Mucosa of descending colon (tissue), 3 donors: ENCODE data around the gene CDC25B. TPM values are rescaled to one million over a fixed set of nuclear protein-coding genes. Genes with fewer than 3 reads are reported as not detected.

Experiments used
- ATAC-seq: fragments of 200-7000 bp; cut with Tn5 transposase; one replicate; pipeline ENCODE4 v1.9.1; 2020; ENCODE audit warnings: mild to moderate bottlenecking, moderate library complexity
- DNase-seq, 3 donors: peaks; one replicate each; pipeline ENCODE4 v3.0.0-alpha.2; 2020
- H3K36me3 ChIP-seq: fragments of 200-600 bp; one replicate; pipeline ENCODE4 v1.8.0; 2021; ENCODE audit warnings: low read depth, mild to moderate bottlenecking
- H3K4me1 ChIP-seq: fragments of 200-600 bp; one replicate; pipeline ENCODE4 v1.8.0; 2021; ENCODE audit warnings: low read depth, mild to moderate bottlenecking
- H3K4me3 ChIP-seq: fragments of 200-600 bp; one replicate; pipeline ENCODE4 v1.8.0; 2021; ENCODE audit warnings: mild to moderate bottlenecking
- H3K9me3 ChIP-seq: fragments of 200-600 bp; one replicate; pipeline ENCODE4 v1.8.0; 2021; ENCODE audit warnings: mild to moderate bottlenecking
- intact Hi-C, 2 donors: fragments of 100-400 bp; cut with DNase I in 1 of 2; cut with micrococcal nuclease in 1 of 2; formaldehyde crosslinking; loops; one replicate each; pipeline versions ENCODE4 v1.11.0 to v1.11.1; 2022; cut with DNase I, micrococcal nuclease
- total RNA-seq, 3 donors: library from RNA; stranded (reverse); fragmentation: NEBNext Ultra II Directional in 2 of 3; extraction: Animal tissue kit (Norgen Biotek cat#: 25700) in 2 of 3; gene quantifications; one replicate each; pipeline versions ENCODE4 v1.2.1 to v1.2.4, GENCODE V29; 2021 to 2023
- TF ChIP-seq, protein P1 (sequence below): fragments of 200-600 bp; IDR thresholded peaks from one replicate; pipeline ENCODE4 v1.8.0; 2022; ENCODE audit warnings: antibody characterized with exemption, mild to moderate bottlenecking
- donor health status: DM: no; HTN: no; CAD: no; lungs with moderate emphysema.
- donor health status: DM: no; HTN: no; CAD: no.
- donor health status: DM: no; HTN: yes; CAD: no.

CDC25B gene
- total RNA-seq, 3 donors from 2014 or later: 12.2 to 52.0 (median 38.4) TPM

DNA sequence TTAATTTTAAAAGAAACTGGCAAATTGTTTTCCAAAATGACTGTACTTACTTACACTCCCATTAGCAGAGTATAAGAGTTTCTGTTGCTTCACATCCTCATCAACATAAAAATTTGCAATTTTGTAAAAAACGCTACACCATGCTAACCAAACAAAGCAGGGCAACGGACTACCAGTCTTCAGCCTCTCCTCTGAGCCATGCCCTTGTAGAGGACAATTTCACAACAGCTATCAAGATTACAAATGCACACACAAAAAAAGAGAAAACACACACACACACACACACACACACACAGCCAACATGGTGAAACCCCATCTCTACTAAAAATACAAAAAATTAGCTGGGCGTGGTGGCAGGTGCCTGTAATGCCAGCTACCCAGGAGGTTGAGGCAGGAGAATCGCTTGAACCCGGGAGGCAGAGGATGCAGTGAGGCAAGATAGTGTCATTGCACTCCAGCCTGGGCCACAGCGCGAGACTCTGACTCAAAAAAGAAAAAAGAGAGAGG is 24.5 kb upstream of the CDC25B start:
- TF ChIP-seq, protein P1, sequence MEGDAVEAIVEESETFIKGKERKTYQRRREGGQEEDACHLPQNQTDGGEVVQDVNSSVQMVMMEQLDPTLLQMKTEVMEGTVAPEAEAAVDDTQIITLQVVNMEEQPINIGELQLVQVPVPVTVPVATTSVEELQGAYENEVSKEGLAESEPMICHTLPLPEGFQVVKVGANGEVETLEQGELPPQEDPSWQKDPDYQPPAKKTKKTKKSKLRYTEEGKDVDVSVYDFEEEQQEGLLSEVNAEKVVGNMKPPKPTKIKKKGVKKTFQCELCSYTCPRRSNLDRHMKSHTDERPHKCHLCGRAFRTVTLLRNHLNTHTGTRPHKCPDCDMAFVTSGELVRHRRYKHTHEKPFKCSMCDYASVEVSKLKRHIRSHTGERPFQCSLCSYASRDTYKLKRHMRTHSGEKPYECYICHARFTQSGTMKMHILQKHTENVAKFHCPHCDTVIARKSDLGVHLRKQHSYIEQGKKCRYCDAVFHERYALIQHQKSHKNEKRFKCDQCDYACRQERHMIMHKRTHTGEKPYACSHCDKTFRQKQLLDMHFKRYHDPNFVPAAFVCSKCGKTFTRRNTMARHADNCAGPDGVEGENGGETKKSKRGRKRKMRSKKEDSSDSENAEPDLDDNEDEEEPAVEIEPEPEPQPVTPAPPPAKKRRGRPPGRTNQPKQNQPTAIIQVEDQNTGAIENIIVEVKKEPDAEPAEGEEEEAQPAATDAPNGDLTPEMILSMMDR: no peak
- no peak overlapping the region for H3K4me3 ChIP-seq
- DNase-seq: no peak
- intact Hi-C loops: no loop called here
- H3K36me3 ChIP-seq: no peaks in the 10 kb centered on the region
- ATAC-seq: no peak
- H3K4me1 ChIP-seq: peaks cover 10% of the 10 kb centered on the region
- no peaks in the 10 kb centered on the region for H3K9me3 ChIP-seq

DNA sequence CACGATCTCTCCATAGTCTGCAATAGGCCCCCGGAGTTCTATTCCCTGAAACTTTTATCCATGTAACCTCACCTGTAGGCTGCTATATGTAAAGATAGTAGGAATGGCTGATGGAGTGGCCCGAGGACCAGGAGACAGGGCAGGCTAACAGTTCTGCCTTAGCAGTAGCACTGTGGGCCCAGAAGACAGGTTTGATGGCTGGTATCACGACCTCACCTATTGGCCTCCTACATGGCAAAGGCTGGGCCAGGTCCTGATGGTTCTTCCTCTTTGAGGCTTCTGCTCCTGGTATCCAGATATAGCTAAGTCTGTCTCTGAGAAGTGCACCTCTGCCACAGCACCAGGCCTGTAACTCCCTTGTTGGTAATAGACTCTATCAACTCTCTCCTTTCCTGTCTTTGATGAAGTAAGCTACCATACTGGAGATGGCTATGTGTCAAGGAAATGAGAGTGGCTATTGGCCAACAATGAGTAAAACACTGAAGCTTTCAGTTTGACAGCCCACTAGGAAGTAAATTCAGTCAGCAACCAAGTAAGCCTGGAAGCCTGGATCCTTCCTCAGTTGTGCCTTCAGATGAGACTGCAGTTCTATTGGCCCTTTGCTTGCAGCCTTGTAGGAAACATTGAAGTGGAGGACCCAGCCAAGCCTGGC is 20.5 kb upstream of the CDC25B start:
- Histone ChIP-seq H3K36me3 (no peaks in the 10 kb centered on the region), H3K4me3 (no peak overlapping the region), H3K9me3 (no peaks in the 10 kb centered on the region), H3K4me1 (peaks cover 23% of the 10 kb centered on the region)
- ATAC-seq (no peak), DNase-seq (no peak)
- intact Hi-C loops: no loop called here
- TF ChIP-seq, protein P1: no peak

DNA sequence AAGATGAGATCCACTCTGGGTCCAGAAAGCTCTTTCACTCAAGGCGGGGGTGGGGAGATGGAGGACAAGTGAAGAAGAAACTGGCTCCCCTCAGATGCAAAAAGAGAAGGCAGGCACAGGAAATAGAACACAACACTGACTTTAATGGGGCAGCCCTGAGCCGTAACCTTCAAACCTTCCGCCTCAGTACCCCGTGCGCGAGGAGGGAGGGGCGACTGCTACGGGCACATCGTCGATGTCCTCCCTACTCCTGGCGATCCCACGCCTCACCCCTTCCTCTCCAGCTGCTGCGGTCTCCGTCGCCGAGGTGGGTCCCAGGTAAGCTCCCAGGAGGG is 18.8 kb upstream of the CDC25B start:
- Histone ChIP-seq H3K4me3 (no peak overlapping the region), H3K4me1 (peaks cover 27% of the 10 kb centered on the region), H3K9me3 (no peaks in the 10 kb centered on the region), H3K36me3 (no peaks in the 10 kb centered on the region)
- intact Hi-C loops: no loop called here
- ATAC-seq: peak; percentile 8
- TF ChIP-seq, protein P1: no peak
- DNase-seq: no peak

DNA sequence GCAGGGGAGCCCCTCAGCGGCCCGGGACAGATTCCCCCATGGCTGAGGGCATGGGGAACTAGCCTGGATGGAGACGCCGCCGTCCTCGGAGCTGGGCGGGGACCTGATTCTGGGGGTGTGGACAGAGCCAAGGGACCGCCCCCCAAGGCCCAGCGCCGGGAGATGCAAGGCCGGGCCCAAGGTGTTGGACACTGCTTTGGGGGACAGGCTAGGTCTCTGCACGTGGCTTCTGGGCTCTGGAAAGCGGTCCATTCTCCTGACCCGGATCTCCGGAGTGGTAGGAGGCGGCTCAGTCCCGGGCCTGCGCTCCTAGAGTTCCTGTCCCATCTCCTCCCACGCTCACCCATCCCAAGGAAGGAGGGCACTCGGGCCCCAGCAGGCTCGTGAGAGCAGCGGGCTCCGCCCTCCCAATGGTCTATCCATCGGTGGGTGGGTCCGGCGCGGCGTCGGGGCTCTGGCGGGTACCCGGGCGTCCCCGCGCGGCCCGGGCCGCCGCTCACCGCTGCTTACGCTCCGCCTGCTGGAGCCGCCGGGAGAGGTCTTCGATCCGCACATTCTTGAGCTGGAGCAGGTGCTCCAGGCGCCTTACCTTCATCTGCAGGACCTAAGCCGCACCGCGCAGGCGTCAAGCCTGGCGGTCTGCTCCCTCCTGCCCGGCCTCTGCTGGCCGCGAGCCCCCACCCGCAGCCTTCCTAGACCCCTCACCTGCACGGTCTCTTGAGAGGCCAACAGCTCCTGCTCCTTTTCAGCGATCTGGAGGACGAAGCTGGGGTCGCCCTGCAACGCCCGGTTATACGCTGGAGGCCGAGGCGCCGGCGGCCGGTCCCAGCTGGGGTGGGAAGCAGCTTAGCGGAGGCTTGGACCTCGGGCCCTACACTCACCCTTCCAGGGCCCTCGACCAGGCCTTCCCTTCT is 18.1 kb upstream of the CDC25B start:
- DNase-seq: peak; percentile 61 to 81 (median 77)
- intact Hi-C loops: no loop called here
- Histone ChIP-seq H3K9me3 (no peaks in the 10 kb centered on the region), H3K4me3 (no peak overlapping the region), H3K4me1 (peaks cover 27% of the 10 kb centered on the region), H3K36me3 (no peaks in the 10 kb centered on the region)
- TF ChIP-seq, protein P1: no peak
- ATAC-seq: peak; percentile 72

DNA sequence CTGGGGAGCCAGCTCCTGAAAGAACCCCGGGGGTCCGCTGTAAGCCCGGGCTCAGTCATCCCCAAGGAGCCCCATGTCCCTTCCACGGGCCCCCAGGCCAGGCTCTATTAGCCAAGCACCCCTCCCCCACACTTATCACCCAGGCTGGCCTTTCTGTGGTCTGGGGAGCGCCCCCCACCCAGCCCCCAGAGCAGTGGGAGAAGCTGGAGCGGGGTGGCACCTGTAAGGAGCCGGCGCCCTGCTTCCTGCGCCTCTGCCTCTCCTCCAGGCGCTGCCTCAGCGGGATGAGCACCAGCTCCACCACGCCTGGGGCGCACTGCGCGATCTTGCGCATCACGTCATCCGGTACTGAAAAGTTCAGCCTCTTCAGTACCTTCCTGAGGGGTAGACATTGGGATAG is 17.1 kb upstream of the CDC25B start:
- H3K9me3 ChIP-seq: no peaks in the 10 kb centered on the region
- peak in 1 of 3 donors; percentile 56 for DNase-seq
- no peak for ATAC-seq
- H3K4me1 ChIP-seq: peaks cover 30% of the 10 kb centered on the region
- TF ChIP-seq, protein P1: no peak
- no peaks in the 10 kb centered on the region for H3K36me3 ChIP-seq
- no peak overlapping the region for H3K4me3 ChIP-seq
- intact Hi-C loops: no loop called here
